HepG2 (cell line): Measurements from ENCODE around the gene CCDC88A. TPM values are rescaled to one million over a fixed set of nuclear protein-coding genes. Genes with fewer than 3 reads are reported as not detected.

Experiments
- ARHGAP35 ChIP-seq: sonication (generic); formaldehyde crosslinking; IDR thresholded peaks from 2 replicates; pipeline ENCODE4 v1.9.0; 2022; ENCODE audit warnings: mild to moderate bottlenecking, inconsistent platforms, moderate library complexity, missing genetic modification reagents, borderline replicate concordance
- ATRX ChIP-seq: sonication (generic); formaldehyde crosslinking; IDR thresholded peaks from 2 replicates; pipeline ENCODE4 v1.4.0; 2020; ENCODE audit warnings: missing genetic modification reagents, borderline replicate concordance
- CC2D1A ChIP-seq: sonication (generic); formaldehyde crosslinking; IDR thresholded peaks from 2 replicates; pipeline ENCODE4 v1.8.1; 2023; ENCODE audit warnings: mild to moderate bottlenecking, missing genetic modification reagents
- HNF1A ChIP-seq, 2 experiments: sonication (generic) in 1 of 2; formaldehyde crosslinking in 1 of 2; IDR thresholded peaks; 2 replicates each; pipeline versions ENCODE4 v1.4.0 to v1.6.1; 2016 to 2020; ENCODE audit warnings: borderline replicate concordance in 1 of 2, low read depth in 1 of 2, mild to moderate bottlenecking in 1 of 2, missing genetic modification reagents in 1 of 2
- JDP2 ChIP-seq: sonication (generic); formaldehyde crosslinking; IDR thresholded peaks from 2 replicates; pipeline ENCODE4 v1.8.1; 2022; ENCODE audit warnings: missing genetic modification reagents, borderline replicate concordance
- MAFF ChIP-seq: IDR thresholded peaks from 2 replicates; pipeline ENCODE4 v1.6.1; 2011; ENCODE audit warnings: low read depth, low read length, improper control_type of control experiment
- PTBP1 ChIP-seq: fragments of 200-400 bp; formaldehyde crosslinking; IDR thresholded peaks from 2 replicates; pipeline ENCODE4 v1.6.1; 2018; ENCODE audit warnings: low read length, low read depth; ENCODE audit not compliant: poor library complexity, severe bottlenecking
- TERF1 ChIP-seq: sonication (generic); formaldehyde crosslinking; IDR thresholded peaks from 2 replicates; pipeline ENCODE4 v1.8.0; 2022; ENCODE audit warnings: mild to moderate bottlenecking, missing genetic modification reagents, moderate library complexity
- ZMAT3 ChIP-seq: sonication (generic); formaldehyde crosslinking; conservative IDR thresholded peaks from 2 replicates; pipeline ENCODE4 v1.7.0; 2021; ENCODE audit warnings: missing genetic modification reagents
- ZNF136 ChIP-seq: sonication (generic); formaldehyde crosslinking; IDR thresholded peaks from 2 replicates; pipeline ENCODE4 v1.8.1; 2022; ENCODE audit warnings: low read depth, mild to moderate bottlenecking, moderate library complexity, missing genetic modification reagents
- ZNF549 ChIP-seq: sonication (generic); formaldehyde crosslinking; IDR thresholded peaks from 2 replicates; pipeline ENCODE4 v1.5.0; 2020; ENCODE audit warnings: missing genetic modification reagents
- ZNF724P ChIP-seq: sonication (generic); formaldehyde crosslinking; IDR thresholded peaks from 2 replicates; pipeline ENCODE4 v1.8.0; 2022; ENCODE audit warnings: missing genetic modification reagents, borderline replicate concordance
- ZNF749 ChIP-seq: sonication (generic); formaldehyde crosslinking; IDR thresholded peaks from 2 replicates; pipeline ENCODE4 v1.8.0; 2022; ENCODE audit warnings: mild to moderate bottlenecking, missing genetic modification reagents, moderate library complexity, borderline replicate concordance
- ZNF878 ChIP-seq: sonication (generic); formaldehyde crosslinking; IDR thresholded peaks from 2 replicates; pipeline ENCODE4 v1.8.1; 2023; ENCODE audit warnings: mild to moderate bottlenecking, missing genetic modification reagents, moderate library complexity
- polyA plus RNA-seq, 8 experiments: library from polyadenylated mRNA; depleted of rRNA in 3 of 8; stranded (reverse) in 7 of 8; unstranded in 1 of 8; fragments of >200 nt; fragmentation: Illumina TruSeq in 4 of 8; extraction: Trizol in 4 of 8; gene quantifications; 2 replicates each; pipeline versions ENCODE4 v1.2.1 to v1.2.3, GENCODE V29; 2011 to 2016; ENCODE audit warnings: low read depth in 4 of 8, missing spikeins in 1 of 8, mixed read lengths in 1 of 8; ENCODE audit not compliant: insufficient read depth in 1 of 8
- total RNA-seq, 5 experiments: library from RNA; depleted of rRNA; stranded (reverse); fragments of >200 nt; fragmentation: Illumina TruSeq; extraction: Trizol; gene quantifications; 2 replicates each; pipeline ENCODE4 v1.2.3, GENCODE V29; 2016; ENCODE audit warnings: low read depth in 1 of 5
- TF ChIP-seq, protein P1 (sequence below): sonication (generic); formaldehyde crosslinking; IDR thresholded peaks from 2 replicates; pipeline ENCODE4 v1.4.0; 2020; ENCODE audit warnings: mild to moderate bottlenecking, missing genetic modification reagents
- TF ChIP-seq, protein P2 (sequence below): sonication (generic); formaldehyde crosslinking; IDR thresholded peaks from 2 replicates; pipeline ENCODE4 v1.8.0; 2023; ENCODE audit warnings: mild to moderate bottlenecking, missing genetic modification reagents
- TF ChIP-seq, protein P3 (sequence below): sonication (generic); formaldehyde crosslinking; IDR thresholded peaks from 2 replicates; pipeline ENCODE4 v1.8.0; 2022; ENCODE audit warnings: mild to moderate bottlenecking, missing genetic modification reagents
- TF ChIP-seq, protein P4 (sequence below): sonication (generic); formaldehyde crosslinking; IDR thresholded peaks from 2 replicates; pipeline ENCODE4 v1.4.0; 2020; ENCODE audit warnings: mild to moderate bottlenecking, missing genetic modification reagents

CCDC88A gene
- total and polyA plus RNA-seq, 2 of the 13 experiments (the other 11 are each of a cell fraction or from before 2014, with no cell fraction given), result 43.2 to 84.1 TPM

GRCh38 chr2:55268907-55269644, 150.6 kb downstream of the CCDC88A start, which contains the start of gene MTIF2 (continued):
- TF ChIP-seq HNF1A (IDR thresholded peaks at IDR 0.05; ENCODE audit: low read depth), result no peak; the same call in 1 of the 2 replicates
- TF ChIP-seq HNF1A (CRISPR knock-in tag; IDR thresholded peaks at IDR 0.05; ENCODE audit: borderline replicate concordance), result peak; percentile 90
- TF ChIP-seq, protein P1, sequence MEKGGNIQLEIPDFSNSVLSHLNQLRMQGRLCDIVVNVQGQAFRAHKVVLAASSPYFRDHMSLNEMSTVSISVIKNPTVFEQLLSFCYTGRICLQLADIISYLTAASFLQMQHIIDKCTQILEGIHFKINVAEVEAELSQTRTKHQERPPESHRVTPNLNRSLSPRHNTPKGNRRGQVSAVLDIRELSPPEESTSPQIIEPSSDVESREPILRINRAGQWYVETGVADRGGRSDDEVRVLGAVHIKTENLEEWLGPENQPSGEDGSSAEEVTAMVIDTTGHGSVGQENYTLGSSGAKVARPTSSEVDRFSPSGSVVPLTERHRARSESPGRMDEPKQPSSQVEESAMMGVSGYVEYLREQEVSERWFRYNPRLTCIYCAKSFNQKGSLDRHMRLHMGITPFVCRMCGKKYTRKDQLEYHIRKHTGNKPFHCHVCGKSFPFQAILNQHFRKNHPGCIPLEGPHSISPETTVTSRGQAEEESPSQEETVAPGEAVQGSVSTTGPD (CRISPR knock-in tag), result peak; percentile 79
- TF ChIP-seq ATRX (CRISPR knock-in tag), result no peak; the same call in 1 of the 2 replicates
- peak; percentile 99 for TF ChIP-seq ZNF878 (CRISPR knock-in tag)
- peak; percentile 88; the same call in 1 of the 2 replicates for TF ChIP-seq ZNF724P (CRISPR knock-in tag)
- peak; percentile 97 for TF ChIP-seq ZNF136
- TF ChIP-seq, protein P2, sequence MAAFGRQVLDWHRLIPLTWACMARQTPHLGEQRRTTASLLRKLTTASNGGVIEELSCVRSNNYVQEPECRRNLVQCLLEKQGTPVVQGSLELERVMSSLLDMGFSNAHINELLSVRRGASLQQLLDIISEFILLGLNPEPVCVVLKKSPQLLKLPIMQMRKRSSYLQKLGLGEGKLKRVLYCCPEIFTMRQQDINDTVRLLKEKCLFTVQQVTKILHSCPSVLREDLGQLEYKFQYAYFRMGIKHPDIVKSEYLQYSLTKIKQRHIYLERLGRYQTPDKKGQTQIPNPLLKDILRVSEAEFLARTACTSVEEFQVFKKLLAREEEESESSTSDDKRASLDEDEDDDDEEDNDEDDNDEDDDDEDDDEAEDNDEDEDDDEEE (CRISPR knock-in tag), result peak; percentile 61
- TF ChIP-seq ZNF549, result no peak
- peak; percentile 94 for TF ChIP-seq ZMAT3 (CRISPR knock-in tag)
- no peak for TF ChIP-seq TERF1 (CRISPR knock-in tag)
- TF ChIP-seq CC2D1A, result no peak
- TF ChIP-seq MAFF, result no peak; the same call in 1 of the 2 replicates
- peak; percentile 75 for TF ChIP-seq PTBP1
- peak; percentile 81; the same call in 1 of the 2 replicates for TF ChIP-seq ARHGAP35 (CRISPR knock-in tag)
- TF ChIP-seq JDP2 (CRISPR knock-in tag), result no peak
- TF ChIP-seq, protein P3, sequence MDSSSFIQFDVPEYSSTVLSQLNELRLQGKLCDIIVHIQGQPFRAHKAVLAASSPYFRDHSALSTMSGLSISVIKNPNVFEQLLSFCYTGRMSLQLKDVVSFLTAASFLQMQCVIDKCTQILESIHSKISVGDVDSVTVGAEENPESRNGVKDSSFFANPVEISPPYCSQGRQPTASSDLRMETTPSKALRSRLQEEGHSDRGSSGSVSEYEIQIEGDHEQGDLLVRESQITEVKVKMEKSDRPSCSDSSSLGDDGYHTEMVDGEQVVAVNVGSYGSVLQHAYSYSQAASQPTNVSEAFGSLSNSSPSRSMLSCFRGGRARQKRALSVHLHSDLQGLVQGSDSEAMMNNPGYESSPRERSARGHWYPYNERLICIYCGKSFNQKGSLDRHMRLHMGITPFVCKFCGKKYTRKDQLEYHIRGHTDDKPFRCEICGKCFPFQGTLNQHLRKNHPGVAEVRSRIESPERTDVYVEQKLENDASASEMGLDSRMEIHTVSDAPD (CRISPR knock-in tag), result peak; percentile 92
- TF ChIP-seq, protein P4, sequence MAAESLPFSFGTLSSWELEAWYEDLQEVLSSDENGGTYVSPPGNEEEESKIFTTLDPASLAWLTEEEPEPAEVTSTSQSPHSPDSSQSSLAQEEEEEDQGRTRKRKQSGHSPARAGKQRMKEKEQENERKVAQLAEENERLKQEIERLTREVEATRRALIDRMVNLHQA, result no peak; the same call in 1 of the 2 replicates
- peak; percentile 50; the same call in 1 of the 2 replicates for TF ChIP-seq ZNF749 (CRISPR knock-in tag)
